Cerebellar cortex (tissue), 1 donor: ENCODE results near the gene GRIA4.

Experiments
- DNase-seq: peaks from one replicate; pipeline ENCODE4 v3.0.0-alpha.2; 2015; ENCODE audit warnings: low spot score

Gene GRIA4

DNA sequence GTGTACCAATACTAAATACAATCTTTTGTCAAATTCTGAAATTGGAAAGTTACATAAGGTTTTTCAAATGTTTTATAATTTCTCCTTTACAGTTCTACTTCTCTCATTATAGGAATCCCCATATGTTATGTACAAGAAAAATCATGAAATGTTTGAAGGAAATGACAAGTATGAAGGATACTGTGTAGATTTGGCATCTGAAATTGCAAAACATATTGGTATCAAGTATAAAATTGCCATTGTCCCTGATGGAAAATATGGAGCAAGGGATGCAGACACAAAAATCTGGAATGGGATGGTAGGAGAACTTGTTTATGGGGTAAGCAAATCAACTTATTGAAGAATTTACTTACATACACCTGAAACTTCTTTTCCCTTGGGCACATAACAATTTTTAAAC is 308.7 kb downstream of the GRIA4 start:
- no peak for DNase-seq

DNA sequence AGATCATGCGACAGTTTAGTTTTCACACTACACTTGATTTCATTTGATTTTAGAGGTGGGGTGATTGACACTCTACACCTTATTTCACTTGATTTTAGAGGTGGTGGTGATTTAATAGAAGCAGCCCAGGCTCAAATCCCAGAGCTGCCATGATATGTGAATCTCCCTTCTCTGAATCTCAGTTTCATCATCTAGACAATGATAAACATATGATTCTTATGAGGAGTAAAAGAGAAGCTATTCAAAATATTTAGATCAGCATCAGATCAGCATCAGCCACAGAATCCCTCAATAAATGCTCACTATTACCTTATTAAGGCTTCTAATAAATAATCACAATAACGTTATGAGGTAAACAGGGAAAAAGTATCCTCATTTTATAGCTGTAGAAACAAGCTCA is 313.4 kb downstream of the GRIA4 start:
- DNase-seq: no peak

DNA sequence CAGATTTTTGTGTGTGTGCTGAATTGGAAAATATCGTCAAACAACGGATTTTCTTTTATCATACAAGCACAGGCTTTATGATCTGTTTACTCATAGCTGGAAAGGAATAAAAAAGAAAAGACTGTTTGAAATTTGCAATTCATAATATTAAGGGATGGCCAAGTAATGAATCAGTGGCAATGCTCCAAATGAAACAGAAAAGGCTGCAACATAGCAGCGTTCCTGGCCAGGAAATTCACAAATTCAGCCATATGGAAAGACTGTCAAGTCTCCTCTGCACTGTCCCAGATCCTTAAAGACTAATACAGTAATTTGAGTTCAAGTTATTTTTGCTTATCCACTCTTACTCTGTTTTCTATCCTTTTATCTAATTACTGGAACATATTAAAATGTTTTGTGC is 313.9 kb downstream of the GRIA4 start:
- peak; percentile 83 for DNase-seq

DNA sequence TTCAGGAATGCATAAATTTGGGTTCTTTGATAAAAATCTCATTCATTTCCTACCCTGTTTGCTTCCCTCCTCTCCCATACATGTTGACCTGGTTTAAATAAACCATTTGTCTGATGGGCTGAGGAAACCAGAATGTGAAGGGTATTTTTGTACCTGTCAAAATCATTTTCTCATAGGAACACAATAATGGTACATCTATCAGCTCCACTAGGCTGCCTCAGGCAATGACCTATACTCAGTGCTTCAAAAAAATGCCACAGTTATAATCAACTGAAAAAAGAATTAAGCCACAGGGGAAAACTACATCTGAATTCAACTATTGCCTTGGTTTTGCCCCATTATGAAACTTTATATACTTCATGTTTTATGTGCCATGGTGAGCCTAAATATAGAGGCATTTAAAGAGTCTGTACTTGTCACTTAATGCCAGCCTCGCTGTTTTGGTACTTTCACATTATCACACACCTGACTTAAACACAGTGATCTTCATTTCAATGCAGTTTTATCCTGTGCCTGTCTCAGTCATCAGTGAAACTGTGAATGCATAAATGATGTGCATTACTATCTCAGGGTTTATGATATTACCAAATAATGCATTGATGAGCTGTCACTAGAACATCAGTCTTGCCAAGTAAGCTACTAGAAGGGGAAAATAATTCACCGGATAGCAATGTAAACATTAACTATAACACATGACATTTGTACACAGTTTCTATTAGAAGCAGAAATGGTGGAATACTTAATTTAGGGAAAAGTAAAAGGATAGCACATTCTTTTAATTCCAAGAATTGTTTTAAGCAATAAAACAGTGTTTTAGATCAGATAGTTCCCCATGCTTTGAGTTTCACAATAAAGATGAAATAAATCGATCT is 319.4 kb downstream of the GRIA4 start:
- no peak for DNase-seq

DNA sequence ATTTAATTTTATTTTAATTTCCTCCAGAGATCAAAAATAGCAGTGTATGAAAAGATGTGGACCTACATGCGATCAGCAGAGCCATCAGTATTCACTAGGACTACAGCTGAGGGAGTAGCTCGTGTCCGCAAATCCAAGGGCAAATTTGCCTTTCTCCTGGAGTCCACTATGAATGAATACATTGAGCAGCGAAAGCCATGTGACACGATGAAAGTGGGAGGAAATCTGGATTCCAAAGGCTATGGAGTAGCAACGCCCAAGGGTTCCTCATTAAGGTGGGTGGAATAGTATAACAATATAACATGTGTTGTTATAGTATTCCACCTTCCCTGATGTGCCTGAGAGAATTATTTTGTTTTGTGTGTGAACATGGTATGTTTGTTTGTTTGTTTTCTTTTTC is 323.8 kb downstream of the GRIA4 start:
- DNase-seq: no peak

GRCh38 chr11:105935791-105936190 is 325.9 kb downstream of the GRIA4 start:
- DNase-seq: no peak

- DNase-seq: no peak
These were observed 327.5 kb downstream of the GRIA4 start for GRCh38 chr11:105937331-105937730.

- DNase-seq: peak; percentile 31
These were observed 327.9 kb downstream of the GRIA4 start for GRCh38 chr11:105937738-105938137.

- DNase-seq: no peak
These were observed 333.0 kb downstream of the GRIA4 start for GRCh38 chr11:105942921-105943320.

GRCh38 chr11:105948918-105949590 is 339.2 kb downstream of the GRIA4 start:
- DNase-seq: no peak

- no peak for DNase-seq
These were observed 344.0 kb downstream of the GRIA4 start for GRCh38 chr11:105953886-105954285.

DNA sequence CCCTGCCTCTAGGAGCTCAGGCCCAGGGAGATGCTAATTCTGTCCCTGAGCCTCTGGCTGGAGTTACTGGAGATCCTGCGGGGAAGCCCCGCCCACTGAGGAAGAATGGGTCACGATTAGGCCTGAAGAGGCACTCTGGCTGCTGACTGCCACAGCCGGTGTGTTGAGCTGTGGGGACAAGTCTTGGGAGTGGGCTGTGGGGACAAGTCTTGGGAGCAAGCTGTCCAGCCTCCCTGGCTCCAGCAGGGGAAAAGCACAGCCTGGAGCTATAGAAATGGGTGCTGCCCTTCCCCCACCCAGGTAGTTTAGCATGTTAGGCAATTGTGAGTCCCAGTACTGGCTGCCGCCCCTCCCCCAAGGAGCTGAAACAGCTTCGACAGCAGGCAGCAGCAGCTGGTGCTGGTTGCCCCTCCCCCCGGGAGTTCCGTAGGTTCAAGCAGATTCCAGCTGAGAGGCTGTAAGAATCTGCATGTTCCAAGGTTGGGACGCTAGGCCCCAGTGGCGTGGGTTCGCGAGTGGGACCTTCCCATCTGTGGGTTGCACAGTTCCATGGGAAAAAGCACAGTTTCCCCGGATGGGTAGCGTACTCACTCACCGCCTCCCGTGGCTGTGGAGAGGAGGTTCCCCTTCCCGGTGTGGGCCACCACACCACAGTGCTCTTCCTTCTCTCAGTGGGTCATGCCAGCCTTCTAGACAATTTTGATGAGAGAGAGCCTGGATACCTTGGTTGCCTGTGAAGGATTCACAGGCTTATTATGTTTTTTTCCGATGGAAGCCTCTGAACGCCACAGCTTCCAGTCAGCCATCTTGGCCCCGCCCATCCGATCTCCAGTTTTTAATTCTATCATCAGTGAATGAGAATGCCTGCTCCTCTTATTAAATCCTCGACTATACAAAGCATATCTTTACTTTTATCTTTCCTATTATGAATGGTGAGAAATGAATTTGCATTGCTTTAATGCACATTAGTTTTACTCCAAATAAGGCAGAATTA is 350.7 kb downstream of the GRIA4 start:
- no peak for DNase-seq

DNA sequence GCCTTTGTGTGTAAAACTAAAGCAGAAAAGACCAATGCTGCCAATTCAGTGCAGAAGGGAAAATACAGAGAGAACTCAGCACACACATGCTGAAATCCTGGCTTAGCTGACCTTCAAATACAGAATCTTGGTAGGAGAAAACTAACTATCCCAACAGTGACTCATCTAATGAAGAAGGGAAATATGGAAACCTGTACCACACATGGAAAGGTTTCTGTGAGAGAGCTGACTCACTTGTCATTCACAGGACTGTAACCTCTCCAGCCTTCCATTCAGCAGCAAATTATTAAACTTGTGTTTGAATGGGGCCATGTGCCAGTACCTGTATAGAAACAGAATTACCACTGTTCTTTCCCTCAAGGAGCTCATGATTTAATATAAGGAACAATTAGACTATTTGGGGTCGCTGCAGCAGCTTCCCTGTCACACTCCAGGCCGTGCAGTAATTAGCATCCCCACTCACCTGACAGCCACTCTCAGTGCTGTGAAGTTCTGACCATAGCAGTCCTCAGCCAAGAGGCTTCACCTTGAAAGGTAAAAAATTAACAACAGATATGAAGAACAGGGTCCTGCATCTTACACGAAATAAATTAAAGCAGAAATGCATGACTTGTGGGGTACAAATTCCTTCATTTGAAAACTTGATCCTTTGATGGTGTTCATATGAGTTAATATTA is 358.3 kb downstream of the GRIA4 start:
- DNase-seq: no peak

GRCh38 chr11:105969756-105970155 is 359.9 kb downstream of the GRIA4 start:
- no peak for DNase-seq

GRCh38 chr11:105975128-105975527 is 365.3 kb downstream of the GRIA4 start:
- no peak for DNase-seq

DNA sequence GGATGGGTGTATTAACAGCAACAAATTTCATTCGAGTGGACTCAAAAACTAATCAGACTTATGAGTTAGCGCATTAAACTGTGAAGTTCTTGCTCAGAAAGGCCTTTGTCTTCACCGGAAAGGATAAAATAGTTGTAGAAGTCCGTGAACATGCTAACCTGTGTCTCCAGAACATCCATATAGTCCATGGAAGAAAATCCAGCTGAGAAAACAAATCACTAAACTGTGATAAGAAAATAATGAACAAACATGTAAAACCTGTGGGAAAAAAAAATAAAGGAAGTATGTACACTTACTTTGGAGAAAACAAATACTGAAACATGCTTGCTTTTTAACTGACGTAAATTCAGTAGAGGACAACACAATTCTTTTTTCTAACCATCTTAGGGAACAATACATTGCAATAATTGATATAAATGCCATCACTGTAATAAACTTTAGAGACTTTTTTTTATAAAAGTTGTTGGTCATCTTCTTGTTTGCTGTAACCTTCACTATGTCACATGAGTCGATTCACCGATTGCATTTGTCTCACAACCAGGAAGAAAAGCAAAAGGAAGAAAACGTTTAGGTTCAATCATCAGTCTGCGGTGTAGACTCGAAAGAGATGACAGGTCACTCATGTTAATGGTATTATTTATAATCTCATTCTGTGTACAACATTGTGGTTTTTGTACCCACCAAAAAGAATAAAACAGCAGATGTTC is 370.3 kb downstream of the GRIA4 start:
- DNase-seq: no peak

- no peak for DNase-seq
These were observed 376.7 kb downstream of the GRIA4 start for GRCh38 chr11:105986554-105986953.

- no peak for DNase-seq
These were observed 378.3 kb downstream of the GRIA4 start for GRCh38 chr11:105988197-105988596.

DNA sequence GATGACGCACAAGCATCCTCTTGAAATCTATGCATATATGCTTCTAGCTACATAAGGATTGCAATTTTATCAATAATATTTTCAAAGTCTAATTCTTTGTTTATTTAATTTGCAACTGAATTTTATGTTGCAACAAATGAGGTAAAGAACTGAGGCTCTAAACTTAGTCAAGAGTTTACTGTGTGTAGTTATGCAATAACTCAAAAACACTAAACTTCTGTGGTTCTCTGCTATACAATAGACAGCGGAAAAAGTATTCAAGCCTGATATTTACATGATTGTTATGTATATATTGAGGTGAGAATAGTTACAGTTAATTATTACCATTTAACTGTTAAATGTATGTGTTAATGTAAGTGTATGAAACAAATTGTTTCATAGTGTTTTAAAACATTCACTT is 379.3 kb downstream of the GRIA4 start:
- DNase-seq: no peak

DNA sequence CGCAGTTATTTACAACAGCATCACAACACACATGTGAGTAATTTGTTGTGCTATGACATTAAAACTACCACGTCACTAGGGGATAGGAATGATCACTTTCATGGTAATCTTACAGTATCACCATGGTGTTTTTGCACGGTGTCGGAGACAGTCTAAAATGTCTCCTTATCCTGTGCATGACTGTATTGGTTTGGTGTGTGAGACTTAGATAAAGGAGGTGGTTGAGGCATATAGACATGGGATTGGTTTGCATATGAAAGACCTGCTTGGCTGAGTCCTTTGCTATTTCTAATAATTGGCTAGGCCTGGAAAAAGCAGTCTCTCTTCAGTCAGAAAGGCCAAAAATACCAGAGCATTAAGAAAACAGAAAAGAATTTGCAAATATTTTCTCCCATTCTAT is 382.0 kb downstream of the GRIA4 start:
- DNase-seq: no peak
